ENCODE results near the gene ARAP3.
A peak's percentile ranks its signal among the peaks of the same experiment; 100 is the strongest.

ARAP3 gene

DNA sequence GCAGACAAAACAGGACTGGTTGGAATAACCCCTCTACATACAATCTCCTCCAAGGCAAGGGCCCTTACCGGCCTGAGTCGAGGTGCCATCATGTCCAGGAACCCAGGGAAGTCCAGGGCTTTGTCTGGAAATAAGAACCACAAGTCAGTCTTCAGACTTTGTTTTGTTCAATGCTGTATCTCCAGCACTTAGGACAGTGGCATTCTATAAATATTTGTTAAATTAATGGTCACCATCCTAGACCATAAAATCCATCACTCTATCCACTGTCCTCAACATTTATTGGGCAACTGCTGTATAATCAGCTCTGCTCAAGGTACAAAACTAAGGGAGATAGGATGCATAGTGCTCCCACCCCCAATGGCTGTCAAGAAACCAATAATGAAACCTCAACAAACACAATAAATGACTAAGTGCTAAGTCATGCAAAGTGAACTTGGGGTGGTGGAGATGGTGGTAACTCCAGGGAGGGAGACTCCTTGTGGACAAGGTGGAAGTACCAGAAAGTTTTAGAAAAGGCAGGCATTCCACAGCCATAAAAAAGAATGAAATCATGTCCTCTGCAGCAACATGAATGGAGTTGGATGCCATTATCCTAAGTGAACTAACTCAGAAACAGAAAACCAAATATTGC, 40.3 kb downstream of the ARAP3 start:
- peak; percentile 31 for DNase-seq (ENCODE audit: low spot score)

GRCh38 chr5:141640698-141641097, 41.3 kb downstream of the ARAP3 start:
- DNase-seq (ENCODE audit: low spot score): no peak

- no peak for DNase-seq (ENCODE audit: low spot score)
Observed at GRCh38 chr5:141640051-141640415, 42.0 kb downstream of the ARAP3 start.

- DNase-seq (ENCODE audit: low spot score): no peak
Observed at GRCh38 chr5:141639357-141640050, 42.5 kb downstream of the ARAP3 start.

DNA sequence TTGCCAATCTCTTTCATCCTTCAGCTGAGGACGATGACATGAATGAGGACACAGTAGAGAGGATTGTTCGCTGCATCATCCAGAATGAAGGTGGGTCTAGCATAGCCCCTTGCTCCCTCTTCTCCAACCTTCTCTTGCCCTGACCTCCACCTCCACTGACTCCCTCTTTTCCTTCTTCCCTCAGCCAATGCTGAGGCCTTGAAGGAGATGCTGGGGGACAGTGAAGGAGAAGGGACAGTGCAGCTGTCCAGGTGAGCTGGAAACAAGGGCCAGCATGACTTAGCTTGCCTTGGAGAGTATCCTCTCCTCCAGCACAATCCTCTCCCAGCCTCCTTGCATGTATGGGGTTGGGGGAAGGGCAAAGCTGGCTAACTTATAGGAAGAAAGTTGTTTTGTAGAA, 43.3 kb downstream of the ARAP3 start:
- DNase-seq (ENCODE audit: low spot score): no peak

- DNase-seq (ENCODE audit: low spot score): peak; percentile 65
Observed at GRCh38 chr5:141637767-141638419, 44.1 kb downstream of the ARAP3 start.

GRCh38 chr5:141637123-141637766, 44.8 kb downstream of the ARAP3 start:
- DNase-seq (ENCODE audit: low spot score): peak; percentile 56

DNA sequence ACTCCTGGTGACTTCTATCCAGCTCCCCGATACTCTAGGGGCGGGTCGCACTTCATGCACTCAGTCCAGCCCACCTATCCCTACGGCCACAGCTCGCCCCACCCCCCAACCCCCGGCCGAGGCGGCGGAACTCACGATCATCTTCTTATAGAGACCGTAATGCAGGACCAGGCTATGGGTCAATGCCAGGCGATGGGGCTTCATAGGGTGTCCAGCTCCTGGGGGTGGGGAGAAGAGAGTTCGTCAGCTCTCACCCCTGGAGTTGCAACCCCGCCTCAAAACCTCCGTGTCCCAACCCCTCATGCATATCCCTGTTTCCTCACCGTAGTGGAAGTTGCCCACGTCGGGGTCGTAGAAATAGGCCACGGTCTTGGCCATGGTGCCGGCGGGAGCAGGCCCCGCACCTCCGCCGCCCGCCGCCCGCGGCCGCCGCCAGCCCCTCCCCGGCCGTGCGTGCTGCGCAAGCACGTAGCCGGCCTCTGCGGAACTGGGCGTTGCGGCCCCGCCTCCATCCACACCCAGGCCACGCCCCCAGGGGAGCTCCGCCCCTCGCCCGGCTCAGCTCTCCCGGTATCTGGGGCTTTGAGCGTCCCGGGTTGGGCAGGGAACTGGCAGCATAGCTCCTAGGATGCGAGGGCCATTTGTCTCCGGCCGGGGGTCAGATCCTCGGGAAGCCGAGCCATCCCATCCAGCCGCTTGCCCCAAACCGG, 45.5 kb downstream of the ARAP3 start, which contains the start of the genes HDAC3 and RELL2:
Gene HDAC3, minus strand, starts transcription at position 437 of the 710 bp plus-strand sequence. Its CDS starts 59 bp downstream, at position 378.
Gene RELL2, plus strand, starts transcription at position 585 of the 710 bp plus-strand sequence. CDS start 1,229 bp downstream, outside the sequence.
- DNase-seq (ENCODE audit: low spot score): peak; percentile 89

DNA sequence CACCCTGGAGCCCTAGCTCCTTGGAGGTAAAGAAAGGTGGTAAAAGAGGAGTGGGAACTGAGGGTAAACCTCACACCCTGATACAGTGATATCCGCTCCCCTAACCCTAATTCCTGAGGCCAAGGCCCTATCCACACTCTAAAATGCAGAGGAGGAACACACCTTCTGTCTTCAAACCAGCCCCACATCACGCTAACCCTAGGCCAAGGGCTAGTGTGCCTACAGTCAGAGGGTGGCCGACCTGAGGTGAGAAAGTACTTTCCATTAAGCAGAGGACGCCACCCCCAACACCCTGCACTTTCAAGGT, 46.0 kb downstream of the ARAP3 start:
- no peak for DNase-seq (ENCODE audit: low spot score)

GRCh38 chr5:141635646-141636045, 46.4 kb downstream of the ARAP3 start:
- DNase-seq (ENCODE audit: low spot score): no peak

GRCh38 chr5:141634720-141635119, 47.3 kb downstream of the ARAP3 start:
- DNase-seq (ENCODE audit: low spot score): no peak

GRCh38 chr5:141633871-141634561, 48.0 kb downstream of the ARAP3 start:
- no peak for DNase-seq (ENCODE audit: low spot score)

DNA sequence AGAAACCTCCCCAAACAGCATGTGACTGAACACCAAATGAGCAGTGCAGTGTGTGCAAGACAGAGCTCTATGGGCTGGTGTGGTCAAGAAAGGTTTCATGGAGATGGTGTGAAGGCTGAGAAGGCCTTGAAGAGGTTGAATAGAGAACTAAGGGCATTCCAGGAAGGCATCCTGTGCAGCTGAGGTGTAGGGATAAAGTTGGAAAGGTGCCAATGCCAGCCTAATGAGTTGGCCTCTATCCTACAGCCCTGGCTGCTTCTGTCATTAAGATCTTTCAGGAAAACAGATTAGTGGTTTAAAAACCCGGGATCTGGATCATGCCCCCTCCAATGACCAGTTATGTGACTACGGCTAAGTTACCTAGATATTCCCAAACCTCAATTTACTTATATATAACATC, 49.4 kb downstream of the ARAP3 start:
- no peak for DNase-seq (ENCODE audit: low spot score)

- no peak for DNase-seq (ENCODE audit: low spot score)
Observed at GRCh38 chr5:141630570-141631140, 51.4 kb downstream of the ARAP3 start.

DNA sequence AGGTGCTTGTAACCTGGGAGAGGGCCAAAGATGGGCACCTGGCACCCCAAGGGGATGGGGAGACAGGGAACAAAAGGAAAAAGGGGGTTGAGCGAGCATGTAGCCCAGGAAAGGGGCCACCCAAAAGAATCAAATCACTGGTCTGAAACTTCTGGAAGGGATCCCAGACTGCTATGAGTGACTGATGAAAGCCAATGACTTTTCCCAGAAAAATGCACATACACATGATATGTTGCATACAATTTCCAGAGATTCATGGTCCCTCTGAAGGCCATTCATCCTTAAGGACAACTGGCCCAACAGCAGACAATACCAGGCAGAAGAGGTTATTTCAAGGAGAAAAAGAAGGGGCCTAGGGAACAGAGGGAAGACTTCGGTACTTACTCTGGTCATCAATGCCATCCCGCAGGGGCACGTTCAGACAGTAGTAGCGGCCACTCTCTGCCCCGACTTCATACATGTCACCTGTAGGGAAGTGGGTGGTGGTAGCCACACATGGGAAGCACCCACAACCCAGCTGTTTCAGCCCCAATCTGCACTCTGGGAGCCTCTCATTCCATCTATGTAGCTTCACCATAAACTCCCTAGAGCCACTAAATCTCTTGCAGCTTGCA, 53.7 kb downstream of the ARAP3 start:
- no peak for DNase-seq (ENCODE audit: low spot score)

GRCh38 chr5:141623611-141624010, 58.4 kb downstream of the ARAP3 start:
- DNase-seq (ENCODE audit: low spot score): no peak

GRCh38 chr5:141623186-141623585, 58.8 kb downstream of the ARAP3 start:
- DNase-seq (ENCODE audit: low spot score): no peak

GRCh38 chr5:141618804-141619554, 63.1 kb downstream of the ARAP3 start, which contains the start of gene DIAPH1:
Gene DIAPH1, minus strand, starts transcription at chr5:141619000. Its CDS starts 86 bp downstream, at chr5:141618914.
- DNase-seq (ENCODE audit: low spot score): peak; percentile 76

DNA sequence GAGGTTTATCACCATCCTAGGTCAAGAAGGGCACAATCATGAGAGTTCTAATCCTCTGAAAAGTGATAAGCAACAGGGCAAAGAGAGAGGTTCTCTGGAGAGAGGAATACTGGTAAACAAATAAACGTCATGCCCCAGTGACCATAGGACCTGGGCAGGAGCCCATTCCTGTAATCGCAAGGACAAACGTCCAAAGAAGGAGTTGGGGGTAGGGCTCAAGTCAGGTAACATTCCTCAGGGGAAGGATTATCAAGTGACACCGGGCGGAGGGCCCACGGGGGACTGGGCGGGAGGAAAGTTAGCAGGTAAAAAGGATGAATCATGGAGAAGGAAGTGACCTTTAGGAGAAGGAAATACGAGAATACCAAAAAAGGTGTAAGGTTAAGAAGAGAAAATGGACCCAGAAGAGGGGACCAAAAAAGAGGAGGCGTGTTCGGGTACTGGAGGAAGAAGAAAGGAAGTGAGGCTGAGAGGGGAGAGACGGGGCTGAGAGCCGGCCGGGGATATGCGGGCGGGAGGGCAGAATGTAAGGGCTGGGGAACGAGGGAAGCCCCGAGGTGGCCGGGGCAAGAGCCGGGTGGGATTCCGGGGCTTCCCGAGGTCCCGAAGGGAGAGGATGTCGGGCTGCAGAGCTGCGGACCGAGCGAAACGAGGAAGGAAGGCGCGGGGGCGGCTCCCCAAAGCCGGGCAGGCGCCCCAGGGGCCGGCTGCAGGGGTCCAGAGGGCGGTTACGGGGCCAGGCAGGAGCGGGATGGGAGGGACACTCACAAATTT, 63.8 kb downstream of the ARAP3 start:
- DNase-seq (ENCODE audit: low spot score): peak; percentile 55
